Activated CD4-positive, alpha-beta T cell treated with anti-CD3 and anti-CD28 coated beads, Interleukin-2, amount 10 ng/mL, durations not matched to agents 7 days and 5 days (primary cell): ENCODE data around the gene C4A. TPM values are rescaled to one million over a fixed set of nuclear protein-coding genes. Genes with fewer than 3 reads are reported as not detected.
"Not testable (repeated sequence)": the region's sequence is repeated elsewhere in the genome, so short reads cannot be mapped to it uniquely, and the experiment has no call there.

Experiments used
- CTCF ChIA-PET: fragments of 350-600 bp; sonication (Branson Sonifier 250); formaldehyde crosslinking; loops from one replicate; lab custom pipeline; 2021; ENCODE audit warnings: antibody characterized with exemption; lab: Charles Lee
- POLR2A ChIA-PET: fragments of 350-600 bp; sonication (Branson Sonifier 250); formaldehyde crosslinking; loops from one replicate; lab custom pipeline; 2021; ENCODE audit warnings: antibody characterized with exemption; lab: Charles Lee
- DNase-seq: peaks from one replicate; pipeline ENCODE4 v3.0.0-alpha.2; 2020
- H3K27ac Mint-ChIP-seq: one replicate; pipeline ENCODE4 v1.8.0; 2021; ENCODE audit warnings: mild to moderate bottlenecking, moderate library complexity, mixed read lengths
- H3K27me3 Mint-ChIP-seq: one replicate; pipeline ENCODE4 v1.8.0; 2021; ENCODE audit warnings: mixed read lengths
- H3K36me3 Mint-ChIP-seq: one replicate; pipeline ENCODE4 v1.8.0; 2021; ENCODE audit warnings: low read depth, mixed read lengths
- H3K4me1 Mint-ChIP-seq: one replicate; pipeline ENCODE4 v1.8.0; 2021; ENCODE audit warnings: mixed read lengths
- H3K4me3 Mint-ChIP-seq: one replicate; pipeline ENCODE4 v1.8.0; 2021; ENCODE audit warnings: mild to moderate bottlenecking, moderate library complexity, mixed read lengths
- H3K9me3 Mint-ChIP-seq: one replicate; pipeline ENCODE4 v1.8.0; 2021; ENCODE audit warnings: mixed read lengths
- total RNA-seq, 2 experiments: library from RNA; stranded (reverse); gene quantifications; one replicate each; pipeline ENCODE4 v1.2.3, GENCODE V29; 2021

Gene C4A
- total RNA-seq, 2 experiments from 2014 or later, result 3.0 to 4.2 TPM

- H3K9me3 Mint-ChIP-seq, H3K27me3 Mint-ChIP-seq, POLR2A ChIA-PET, DNase-seq, CTCF ChIA-PET, H3K4me3 Mint-ChIP-seq, H3K36me3 Mint-ChIP-seq, H3K4me1 Mint-ChIP-seq, H3K27ac Mint-ChIP-seq: not testable (repeated sequence)
Measured at GRCh38 chr6:32028631-32029030, 46.8 kb downstream of the C4A start.

DNA sequence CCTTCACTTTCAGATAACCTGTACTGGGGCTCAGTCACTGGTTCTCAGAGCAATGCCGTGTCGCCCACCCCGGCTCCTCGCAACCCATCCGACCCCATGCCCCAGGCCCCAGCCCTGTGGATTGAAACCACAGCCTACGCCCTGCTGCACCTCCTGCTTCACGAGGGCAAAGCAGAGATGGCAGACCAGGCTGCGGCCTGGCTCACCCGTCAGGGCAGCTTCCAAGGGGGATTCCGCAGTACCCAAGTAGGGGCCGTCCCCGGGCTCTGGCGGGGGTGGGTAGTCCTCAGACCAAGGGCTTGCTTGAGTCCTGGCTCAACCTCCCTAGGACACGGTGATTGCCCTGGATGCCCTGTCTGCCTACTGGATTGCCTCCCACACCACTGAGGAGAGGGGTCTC lies 47.7 kb downstream of the C4A start:
- POLR2A ChIA-PET, result not testable (repeated sequence)

DNA sequence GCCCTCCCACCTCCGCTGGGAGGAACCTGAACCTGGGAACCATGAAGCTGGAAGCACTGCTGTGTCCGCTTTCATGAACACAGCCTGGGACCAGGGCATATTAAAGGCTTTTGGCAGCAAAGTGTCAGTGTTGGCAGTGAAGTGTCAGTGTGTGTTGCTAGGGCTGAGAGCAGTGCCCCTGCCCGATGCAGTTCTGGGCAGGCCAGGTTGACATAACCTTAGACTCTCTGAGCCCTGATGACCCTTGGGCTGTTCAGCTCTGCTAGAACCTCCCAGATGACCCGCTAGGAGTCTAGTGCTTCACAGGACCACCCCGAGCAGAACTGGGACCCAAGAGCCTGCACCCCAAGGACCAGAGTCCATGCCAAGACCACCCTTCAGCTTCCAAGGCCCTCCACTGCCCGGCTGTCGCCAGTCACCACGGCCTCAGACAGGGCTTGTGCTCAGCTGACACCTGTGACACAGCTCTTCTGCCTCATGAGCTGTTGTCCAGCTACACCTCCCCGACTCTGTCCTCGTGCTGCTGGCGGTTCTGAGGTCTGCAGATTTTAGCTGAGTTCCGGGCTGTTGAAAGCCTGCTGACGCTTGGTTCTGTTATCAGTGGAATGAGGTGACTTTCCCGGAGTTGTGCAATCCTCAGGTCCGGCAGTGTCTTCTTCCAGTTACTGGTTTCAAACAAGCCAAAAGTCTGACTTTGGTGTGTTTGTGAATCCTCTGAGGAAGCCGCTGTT lies 53.6 kb downstream of the C4A start:
- H3K27ac Mint-ChIP-seq, H3K36me3 Mint-ChIP-seq, H3K9me3 Mint-ChIP-seq, DNase-seq, H3K4me1 Mint-ChIP-seq, H3K4me3 Mint-ChIP-seq, POLR2A ChIA-PET, CTCF ChIA-PET, H3K27me3 Mint-ChIP-seq: not testable (repeated sequence)

More for the DNA sequence above, 47.7 kb downstream of the C4A start:
- H3K9me3 Mint-ChIP-seq, DNase-seq, H3K4me1 Mint-ChIP-seq, CTCF ChIA-PET, H3K27ac Mint-ChIP-seq, H3K36me3 Mint-ChIP-seq, H3K27me3 Mint-ChIP-seq, H3K4me3 Mint-ChIP-seq: not testable (repeated sequence)

- H3K27ac Mint-ChIP-seq, H3K36me3 Mint-ChIP-seq, H3K4me3 Mint-ChIP-seq, CTCF ChIA-PET, H3K4me1 Mint-ChIP-seq, H3K27me3 Mint-ChIP-seq, POLR2A ChIA-PET, DNase-seq, H3K9me3 Mint-ChIP-seq: not testable (repeated sequence)
Measured at GRCh38 chr6:32037136-32037535, 55.3 kb downstream of the C4A start.

DNA sequence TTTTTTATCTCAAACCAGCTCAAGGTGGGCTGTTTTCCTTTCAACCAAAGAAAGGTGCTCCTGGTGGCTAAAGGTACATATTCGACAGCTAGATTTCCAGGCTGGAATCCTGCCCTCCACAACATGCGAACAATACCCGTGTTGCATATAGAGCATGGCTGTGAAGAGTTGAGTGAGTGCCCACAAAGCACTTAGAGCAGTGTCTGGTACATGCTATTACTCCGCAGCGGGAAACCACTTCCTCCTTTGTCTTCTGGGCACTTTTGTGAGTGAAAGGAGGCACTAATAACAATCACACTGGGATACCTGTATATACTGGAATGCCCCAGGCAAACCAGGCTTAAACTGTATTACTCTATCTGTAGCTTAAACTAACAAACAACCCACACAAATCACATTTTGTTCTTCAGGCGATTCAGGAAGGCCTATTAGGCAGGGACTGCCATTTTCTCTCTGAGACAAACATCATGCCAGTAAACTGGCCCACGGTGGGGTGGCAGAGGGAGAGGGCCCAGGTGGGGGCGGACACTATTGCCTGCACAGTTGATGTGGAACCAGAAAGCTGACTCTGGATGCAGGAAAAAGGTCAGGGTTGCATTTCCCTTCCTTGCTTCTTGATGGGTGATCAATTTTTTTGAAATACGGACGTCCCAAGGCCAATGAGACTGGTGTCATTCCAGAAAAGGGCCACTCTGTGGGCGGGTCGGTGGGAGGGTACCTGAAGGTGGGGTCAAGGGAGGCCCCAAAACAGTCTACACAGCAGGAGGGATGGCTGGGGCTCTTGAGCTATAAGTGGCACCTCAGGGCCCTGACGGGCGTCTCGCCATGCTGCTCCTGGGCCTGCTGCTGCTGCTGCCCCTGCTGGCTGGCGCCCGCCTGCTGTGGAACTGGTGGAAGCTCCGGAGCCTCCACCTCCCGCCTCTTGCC lies 56.0 kb downstream of the C4A start, which contains the start of gene CYP21A2:
TSS of gene CYP21A2 (plus strand) at position 818 of the 927 bp plus-strand sequence. CDS start at position 826, 8 bp downstream.
- POLR2A ChIA-PET, result not testable (repeated sequence)
- peak within 1 kb of the TSS; percentile 46 for H3K27ac Mint-ChIP-seq

GRCh38 chr6:32038878-32039277 lies 57.0 kb downstream of the C4A start:
- H3K27ac Mint-ChIP-seq, H3K4me3 Mint-ChIP-seq, DNase-seq, H3K9me3 Mint-ChIP-seq, H3K4me1 Mint-ChIP-seq, H3K27me3 Mint-ChIP-seq, CTCF ChIA-PET, H3K36me3 Mint-ChIP-seq, POLR2A ChIA-PET: not testable (repeated sequence)

More for the DNA sequence above, 56.0 kb downstream of the C4A start, which contains the start of gene CYP21A2:
- H3K27me3 Mint-ChIP-seq, H3K9me3 Mint-ChIP-seq, H3K4me1 Mint-ChIP-seq, H3K4me3 Mint-ChIP-seq, CTCF ChIA-PET, H3K36me3 Mint-ChIP-seq, DNase-seq: not testable (repeated sequence)

GRCh38 chr6:32039321-32040274 lies 57.7 kb downstream of the C4A start:
- DNase-seq, H3K4me1 Mint-ChIP-seq, POLR2A ChIA-PET, CTCF ChIA-PET, H3K27ac Mint-ChIP-seq, H3K36me3 Mint-ChIP-seq, H3K9me3 Mint-ChIP-seq, H3K4me3 Mint-ChIP-seq, H3K27me3 Mint-ChIP-seq: not testable (repeated sequence)

GRCh38 chr6:32040299-32041049 lies 58.6 kb downstream of the C4A start:
- CTCF ChIA-PET, H3K27me3 Mint-ChIP-seq, H3K27ac Mint-ChIP-seq, H3K9me3 Mint-ChIP-seq, POLR2A ChIA-PET, H3K4me3 Mint-ChIP-seq, H3K36me3 Mint-ChIP-seq, H3K4me1 Mint-ChIP-seq, DNase-seq: not testable (repeated sequence)

- H3K9me3 Mint-ChIP-seq, H3K27ac Mint-ChIP-seq, POLR2A ChIA-PET, H3K4me3 Mint-ChIP-seq, H3K36me3 Mint-ChIP-seq, DNase-seq, H3K27me3 Mint-ChIP-seq, CTCF ChIA-PET, H3K4me1 Mint-ChIP-seq: not testable (repeated sequence)
Measured at GRCh38 chr6:32041050-32041321, 59.1 kb downstream of the C4A start.

GRCh38 chr6:32041385-32041784 lies 59.5 kb downstream of the C4A start:
- POLR2A ChIA-PET, H3K4me3 Mint-ChIP-seq, CTCF ChIA-PET, DNase-seq, H3K36me3 Mint-ChIP-seq, H3K27me3 Mint-ChIP-seq, H3K27ac Mint-ChIP-seq, H3K4me1 Mint-ChIP-seq, H3K9me3 Mint-ChIP-seq: not testable (repeated sequence)

- H3K4me3 Mint-ChIP-seq, H3K4me1 Mint-ChIP-seq, H3K27me3 Mint-ChIP-seq, DNase-seq, CTCF ChIA-PET, POLR2A ChIA-PET, H3K9me3 Mint-ChIP-seq, H3K27ac Mint-ChIP-seq, H3K36me3 Mint-ChIP-seq: not testable (repeated sequence)
Measured at GRCh38 chr6:32042276-32042675, 60.4 kb downstream of the C4A start.

DNA sequence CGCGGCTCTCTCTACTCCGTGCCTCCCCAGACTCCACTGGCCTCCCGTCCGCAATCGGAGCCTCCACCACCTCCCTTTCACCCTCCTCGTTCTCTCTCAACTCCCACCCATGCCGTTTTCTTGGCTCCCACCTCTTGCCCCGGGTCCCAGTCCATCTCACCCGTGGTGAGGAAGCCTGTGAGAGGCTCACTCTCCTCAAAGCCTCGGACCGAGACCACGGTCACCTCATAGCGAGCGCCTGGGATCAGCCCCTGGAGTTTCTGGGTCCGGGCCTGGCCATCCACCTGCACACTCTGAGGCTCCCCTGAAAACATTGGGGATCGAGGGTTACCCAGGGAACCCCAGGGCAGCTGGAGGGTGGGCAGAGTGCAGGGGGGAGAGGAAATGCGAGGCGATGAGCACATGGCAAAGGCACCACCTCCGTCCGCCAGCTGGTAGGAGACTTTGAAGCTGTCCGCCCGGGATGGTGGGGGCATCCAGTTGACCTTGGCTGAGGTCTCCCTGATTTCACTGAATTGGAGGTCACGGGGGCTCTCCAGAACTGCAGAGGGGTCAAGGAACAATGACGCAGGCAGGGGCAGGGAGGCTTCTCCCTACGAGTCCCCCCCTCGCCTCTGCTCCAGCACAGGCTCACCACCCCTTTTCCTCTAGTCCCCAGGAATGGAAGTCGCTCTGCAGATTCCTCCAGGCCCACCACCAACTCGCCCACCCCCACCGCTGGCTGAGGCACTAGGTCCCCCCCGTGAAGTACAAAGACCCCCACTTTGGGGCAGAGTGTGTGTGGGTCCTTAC lies 61.9 kb downstream of the C4A start:
- DNase-seq, H3K4me3 Mint-ChIP-seq, H3K4me1 Mint-ChIP-seq, H3K27me3 Mint-ChIP-seq, H3K36me3 Mint-ChIP-seq, H3K27ac Mint-ChIP-seq, CTCF ChIA-PET, H3K9me3 Mint-ChIP-seq, POLR2A ChIA-PET: not testable (repeated sequence)
